Trophoblast cell (in vitro differentiated cells and primary cell): Measurements from ENCODE around the gene RASEF.
A peak's percentile ranks its signal among the peaks of the same experiment; 100 is the strongest.
"Not testable (repeated sequence)": the region's sequence is repeated elsewhere in the genome, so short reads cannot be mapped to it uniquely, and the experiment has no call there.

Source experiments
- DNase-seq, 2 donors: peaks; one replicate each; pipeline ENCODE4 v3.0.0-alpha.2; 2016
- H2AFZ ChIP-seq: 2 replicates; pipeline ENCODE4 v1.6.1; 2013; ENCODE audit warnings: low read length, moderate library complexity, mild to moderate bottlenecking; ENCODE audit not compliant: insufficient read depth, poor library complexity
- H2AK5ac ChIP-seq: 2 replicates; pipeline ENCODE4 v1.6.1; 2013; ENCODE audit warnings: mild to moderate bottlenecking, low read length
- H2BK120ac ChIP-seq: 2 replicates; pipeline ENCODE4 v1.6.1; 2013; ENCODE audit warnings: low read length, mild to moderate bottlenecking, moderate library complexity; ENCODE audit not compliant: insufficient read depth, poor library complexity
- H2BK12ac ChIP-seq: 2 replicates; pipeline ENCODE4 v1.6.1; 2013; ENCODE audit warnings: mild to moderate bottlenecking, low read length, moderate library complexity
- H2BK5ac ChIP-seq: 2 replicates; pipeline ENCODE4 v1.6.1; 2013; ENCODE audit warnings: low read length, low read depth, moderate library complexity, mild to moderate bottlenecking; ENCODE audit not compliant: poor library complexity
- H3K14ac ChIP-seq: 2 replicates; pipeline ENCODE4 v1.6.1; 2013; ENCODE audit warnings: mild to moderate bottlenecking, low read length
- H3K18ac ChIP-seq: 2 replicates; pipeline ENCODE4 v1.6.1; 2013; ENCODE audit warnings: mild to moderate bottlenecking, low read length
- H3K23ac ChIP-seq: 2 replicates; pipeline ENCODE4 v1.6.1; 2013; ENCODE audit warnings: low read length
- H3K27ac ChIP-seq: 2 replicates; pipeline ENCODE4 v1.5.1; 2013; ENCODE audit warnings: low read depth, mild to moderate bottlenecking, inconsistent platforms, low read length, moderate library complexity
- H3K27me3 ChIP-seq: 2 replicates; pipeline ENCODE4 v1.6.1; 2013; ENCODE audit warnings: inconsistent platforms, mild to moderate bottlenecking, low read length, moderate library complexity; ENCODE audit not compliant: insufficient read depth
- H3K36me3 ChIP-seq, 2 experiments: 1 replicate in 1 of 2; 2 replicates in 1 of 2; pipeline ENCODE4 v1.6.1; 2013; ENCODE audit warnings: low read length in 2 of 2, mild to moderate bottlenecking in 2 of 2, moderate library complexity in 1 of 2; ENCODE audit not compliant: insufficient read depth in 2 of 2, control insufficient read depth in 1 of 2
- H3K4ac ChIP-seq: 2 replicates; pipeline ENCODE4 v1.6.1; 2013; ENCODE audit warnings: low read depth, mild to moderate bottlenecking, low read length, moderate library complexity
- H3K4me1 ChIP-seq, 2 experiments: 1 replicate in 1 of 2; 2 replicates in 1 of 2; pipeline ENCODE4 v1.6.1; 2013; ENCODE audit warnings: low read length in 2 of 2, mild to moderate bottlenecking in 2 of 2, moderate library complexity in 1 of 2; ENCODE audit not compliant: insufficient read depth in 2 of 2, control insufficient read depth in 1 of 2
- H3K4me2 ChIP-seq: 2 replicates; pipeline ENCODE4 v1.6.1; 2013; ENCODE audit warnings: inconsistent platforms, mild to moderate bottlenecking, low read length, moderate library complexity
- H3K4me3 ChIP-seq: 2 replicates; pipeline ENCODE4 v1.5.1; 2013; ENCODE audit warnings: mild to moderate bottlenecking, low read depth, low read length, inconsistent platforms
- H3K79me1 ChIP-seq: one replicate; pipeline ENCODE4 v1.6.1; 2013; ENCODE audit warnings: low read length
- H3K79me2 ChIP-seq: 2 replicates; pipeline ENCODE4 v1.6.1; 2013; ENCODE audit warnings: low read length, mild to moderate bottlenecking; ENCODE audit not compliant: control insufficient read depth, insufficient read depth, poor library complexity
- H3K9ac ChIP-seq: 2 replicates; pipeline ENCODE4 v1.6.1; 2013; ENCODE audit warnings: mild to moderate bottlenecking, low read length
- H3K9me3 ChIP-seq: 2 replicates; pipeline ENCODE4 v1.6.1; 2013; ENCODE audit warnings: low read depth, mild to moderate bottlenecking, control low read depth, inconsistent platforms, low read length; ENCODE audit not compliant: insufficient read depth
- H4K12ac ChIP-seq: 2 replicates; pipeline ENCODE4 v1.6.1; 2013; ENCODE audit warnings: low read depth, mild to moderate bottlenecking, low read length, moderate library complexity
- H4K8ac ChIP-seq: 2 replicates; pipeline ENCODE4 v1.6.1; 2013; ENCODE audit warnings: low read depth, mild to moderate bottlenecking, low read length, moderate library complexity
- H4K91ac ChIP-seq: one replicate; pipeline ENCODE4 v1.6.1; 2013; ENCODE audit warnings: low read depth, mild to moderate bottlenecking, low read length, moderate library complexity
- WGBS: extraction: QIAGEN DNeasy Blood & Tissue Kit; methylation state at CpG from one replicate; pipeline ENCODE4 v1.1.7; 2013; ENCODE audit warnings: missing lambda C conversion rate; ENCODE audit not compliant: insufficient read length, insufficient coverage; ENCODE audit errors: extremely low coverage; 5-methylcytosine and 5-hydroxymethylcytosine counted together

The RASEF gene

DNA sequence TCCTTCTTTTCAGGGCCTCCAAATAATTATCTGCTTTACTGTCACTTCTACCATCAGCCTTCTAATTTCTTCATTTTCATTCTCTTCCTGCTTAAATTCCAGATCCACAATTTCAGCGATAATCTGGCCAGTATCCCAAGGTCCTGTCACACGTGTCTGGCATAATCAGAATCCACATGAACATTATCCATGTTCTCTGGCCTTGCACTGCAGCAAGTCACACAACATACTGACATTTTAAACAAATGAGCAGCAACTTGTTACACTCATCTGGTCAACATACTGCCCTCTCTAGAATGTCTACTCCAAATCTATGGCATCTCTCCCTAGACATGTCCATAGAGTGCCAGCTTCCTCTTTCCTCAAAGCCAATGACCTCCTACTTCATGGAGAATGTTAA, 43.8 kb upstream of the RASEF start:
- H3K23ac ChIP-seq: no peak overlapping the region

DNA sequence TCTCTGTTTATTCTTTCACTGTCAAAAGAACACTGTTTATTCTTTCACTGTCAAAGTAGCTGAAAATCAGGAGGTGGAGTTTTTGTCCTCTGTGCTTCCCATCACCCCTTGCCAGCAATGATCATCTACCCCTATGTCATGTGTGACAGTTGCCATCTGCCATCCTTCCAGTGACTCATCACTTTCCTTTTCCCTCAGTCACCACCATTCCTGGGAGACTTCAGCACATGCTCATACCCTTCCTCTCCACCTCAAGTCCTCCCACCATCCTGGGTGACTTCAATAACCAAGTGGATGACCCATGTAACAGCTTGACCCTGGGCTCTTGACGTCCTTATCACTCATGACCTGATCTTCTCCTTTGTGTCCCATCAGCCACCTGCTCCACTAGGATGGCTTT, 43.3 kb upstream of the RASEF start:
- H3K79me1 ChIP-seq: no peaks in the 10 kb centered on the region
- no peak overlapping the region for H2BK12ac ChIP-seq
- H4K91ac ChIP-seq: no peak overlapping the region
- H3K79me2 ChIP-seq: no peaks in the 10 kb centered on the region
- H3K36me3 ChIP-seq: no peaks in the 10 kb centered on the region
- no peak overlapping the region for H4K8ac ChIP-seq
- no peak overlapping the region for H2AFZ ChIP-seq
- H3K4ac ChIP-seq: no peak overlapping the region
- H3K4me3 ChIP-seq: no peak overlapping the region
- H3K27ac ChIP-seq: no peak overlapping the region
- H2AK5ac ChIP-seq: no peak overlapping the region
- no peak overlapping the region for H3K18ac ChIP-seq
- no peaks in the 10 kb centered on the region for H3K4me1 ChIP-seq
- H3K9ac ChIP-seq: no peak overlapping the region
- H3K23ac ChIP-seq: no peak overlapping the region
- no CpG with 5 or more reads among the region's 1 CpG for whole genome bisulfite sequencing
- H4K12ac ChIP-seq: no peak overlapping the region
- H2BK120ac ChIP-seq: no peak overlapping the region
- no peak overlapping the region for H3K14ac ChIP-seq
- no peaks in the 10 kb centered on the region for H3K27me3 ChIP-seq
- peak; percentile 66 to 68 for DNase-seq
- H3K9me3 ChIP-seq: no peaks in the 10 kb centered on the region
- H2BK5ac ChIP-seq: no peak overlapping the region
- no peak overlapping the region for H3K4me2 ChIP-seq

More for the DNA sequence above, 43.8 kb upstream of the RASEF start:
- H2AK5ac ChIP-seq: no peak overlapping the region
- no peak overlapping the region for H2AFZ ChIP-seq
- no peak overlapping the region for H3K18ac ChIP-seq
- no peak for DNase-seq
- H3K79me2 ChIP-seq: no peaks in the 10 kb centered on the region
- no peak overlapping the region for H3K9ac ChIP-seq
- no peaks in the 10 kb centered on the region for H3K79me1 ChIP-seq
- H2BK12ac ChIP-seq: no peak overlapping the region
- no peaks in the 10 kb centered on the region for H3K36me3 ChIP-seq
- H3K4me1 ChIP-seq: no peaks in the 10 kb centered on the region
- H4K91ac ChIP-seq: no peak overlapping the region
- no CpG with 5 or more reads among the region's 2 CpGs for WGBS
- H4K12ac ChIP-seq: no peak overlapping the region
- H3K27me3 ChIP-seq: no peaks in the 10 kb centered on the region
- H2BK120ac ChIP-seq: no peak overlapping the region
- no peak overlapping the region for H3K27ac ChIP-seq
- no peak overlapping the region for H3K4me2 ChIP-seq
- no peak overlapping the region for H3K4ac ChIP-seq
- no peaks in the 10 kb centered on the region for H3K9me3 ChIP-seq
- H4K8ac ChIP-seq: no peak overlapping the region
- no peak overlapping the region for H3K4me3 ChIP-seq
- H3K14ac ChIP-seq: no peak overlapping the region
- no peak overlapping the region for H2BK5ac ChIP-seq

DNA sequence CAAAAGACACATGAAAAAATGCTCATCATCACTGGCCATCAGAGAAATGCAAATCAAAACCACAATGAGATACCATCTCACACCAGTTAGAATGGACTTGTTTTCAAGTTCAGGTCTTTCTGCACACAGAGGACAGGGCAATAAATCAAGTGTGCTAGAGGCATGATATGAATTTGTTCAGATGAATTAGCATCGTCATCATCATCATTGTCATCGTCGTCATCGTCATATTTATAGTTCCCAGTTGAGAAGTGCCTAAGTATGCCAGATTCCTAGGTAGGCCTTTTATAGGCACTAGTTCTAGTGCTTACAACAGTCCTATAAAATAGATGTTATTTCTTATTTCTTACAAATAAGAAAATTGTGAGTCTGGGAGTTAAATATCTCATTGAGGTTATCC, 34.7 kb upstream of the RASEF start:
- no CpG with 5 or more reads among the region's 4 CpGs for WGBS
- Histone ChIP-seq H3K27me3 (no peaks in the 10 kb centered on the region), H3K79me1 (no peaks in the 10 kb centered on the region), H2BK5ac (no peak overlapping the region), H3K79me2 (no peaks in the 10 kb centered on the region), H4K91ac (no peak overlapping the region), H3K4me2 (no peak overlapping the region), H3K27ac (no peak overlapping the region), H2AK5ac (no peak overlapping the region), H2BK12ac (no peak overlapping the region), H4K8ac (no peak overlapping the region), H3K14ac (no peak overlapping the region), H3K18ac (no peak overlapping the region), H3K36me3 (no peaks in the 10 kb centered on the region), H3K4me3 (no peak overlapping the region), H3K4me1 (no peaks in the 10 kb centered on the region), H4K12ac (no peak overlapping the region), H2AFZ (no peak overlapping the region), H3K9me3 (peaks cover 1% of the 10 kb centered on the region), H3K23ac (no peak overlapping the region), H3K9ac (no peak overlapping the region), H2BK120ac (no peak overlapping the region), H3K4ac (no peak overlapping the region)
- DNase-seq: no peak

DNA sequence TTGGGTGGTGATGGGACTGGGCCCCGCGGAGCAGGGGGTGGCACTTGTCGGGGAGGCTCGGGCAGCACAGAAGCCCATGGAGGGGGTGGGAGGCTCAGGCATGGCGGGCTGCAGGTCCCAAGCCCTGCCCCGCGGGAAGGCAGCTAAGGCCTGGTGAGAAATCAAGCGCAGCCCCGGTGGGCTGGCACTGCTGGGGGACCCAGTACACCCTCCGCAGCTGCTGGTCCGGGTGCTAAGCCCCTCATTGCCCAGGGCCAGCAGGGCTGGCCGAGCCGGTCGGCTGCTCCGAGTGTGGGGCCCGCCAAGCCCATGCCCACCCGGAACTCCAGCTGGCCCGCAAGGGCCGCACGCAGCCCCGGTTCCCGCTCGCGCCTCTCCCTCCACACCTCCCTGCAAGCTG, 30.4 kb upstream of the RASEF start:
- not testable (repeated sequence) for H4K91ac ChIP-seq, H4K12ac ChIP-seq, H3K4ac ChIP-seq, H2BK5ac ChIP-seq, H3K4me1 ChIP-seq, H3K36me3 ChIP-seq, H2BK12ac ChIP-seq, H4K8ac ChIP-seq, H3K9ac ChIP-seq, H3K4me2 ChIP-seq, H3K27ac ChIP-seq, H3K18ac ChIP-seq, H3K79me1 ChIP-seq, H3K4me3 ChIP-seq, H3K9me3 ChIP-seq, H2BK120ac ChIP-seq, H2AFZ ChIP-seq, H3K14ac ChIP-seq, DNase-seq, H3K23ac ChIP-seq, H2AK5ac ChIP-seq, H3K79me2 ChIP-seq, H3K27me3 ChIP-seq
- WGBS: no CpG with 5 or more reads among the region's 24 CpGs
